ENCODE results near the gene KIAA0930.
A peak's percentile ranks its signal among the peaks of the same experiment; 100 is the strongest.
"Not testable (repeated sequence)": the region's sequence is repeated elsewhere in the genome, so short reads cannot be mapped to it uniquely, and the experiment has no call there.

The KIAA0930 gene

GRCh38 chr22:45196926-45197605, 43.6 kb downstream of the KIAA0930 start:
- TF ChIP-seq, protein P1, sequence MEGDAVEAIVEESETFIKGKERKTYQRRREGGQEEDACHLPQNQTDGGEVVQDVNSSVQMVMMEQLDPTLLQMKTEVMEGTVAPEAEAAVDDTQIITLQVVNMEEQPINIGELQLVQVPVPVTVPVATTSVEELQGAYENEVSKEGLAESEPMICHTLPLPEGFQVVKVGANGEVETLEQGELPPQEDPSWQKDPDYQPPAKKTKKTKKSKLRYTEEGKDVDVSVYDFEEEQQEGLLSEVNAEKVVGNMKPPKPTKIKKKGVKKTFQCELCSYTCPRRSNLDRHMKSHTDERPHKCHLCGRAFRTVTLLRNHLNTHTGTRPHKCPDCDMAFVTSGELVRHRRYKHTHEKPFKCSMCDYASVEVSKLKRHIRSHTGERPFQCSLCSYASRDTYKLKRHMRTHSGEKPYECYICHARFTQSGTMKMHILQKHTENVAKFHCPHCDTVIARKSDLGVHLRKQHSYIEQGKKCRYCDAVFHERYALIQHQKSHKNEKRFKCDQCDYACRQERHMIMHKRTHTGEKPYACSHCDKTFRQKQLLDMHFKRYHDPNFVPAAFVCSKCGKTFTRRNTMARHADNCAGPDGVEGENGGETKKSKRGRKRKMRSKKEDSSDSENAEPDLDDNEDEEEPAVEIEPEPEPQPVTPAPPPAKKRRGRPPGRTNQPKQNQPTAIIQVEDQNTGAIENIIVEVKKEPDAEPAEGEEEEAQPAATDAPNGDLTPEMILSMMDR (IDR thresholded peaks at IDR 0.05; ENCODE audit: extremely low read depth, missing control alignments), result no peak
- peak; percentile 14 for DNase-seq (ENCODE audit: low spot score)

DNA sequence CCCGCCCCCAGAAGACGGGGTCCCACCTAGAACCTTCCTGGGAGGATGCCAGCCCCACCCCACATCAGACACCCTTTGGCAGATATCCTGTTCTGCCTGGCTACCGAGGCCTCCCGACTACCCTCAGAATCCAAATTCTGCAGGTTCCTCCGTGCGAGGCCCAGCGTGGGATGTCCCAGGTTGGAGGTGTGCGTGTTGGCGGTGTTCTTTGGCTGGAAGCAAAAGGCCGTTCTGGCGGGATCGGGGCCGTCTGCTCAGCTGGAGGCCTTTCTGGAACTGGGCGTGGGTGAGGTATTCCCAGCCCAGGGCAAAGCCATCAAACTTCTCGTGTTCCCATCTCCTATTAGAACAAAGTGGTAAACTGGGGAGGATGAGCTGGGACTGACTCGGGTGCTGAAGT, 44.4 kb downstream of the KIAA0930 start:
- TF ChIP-seq, protein P1 (IDR thresholded peaks at IDR 0.05; ENCODE audit: extremely low read depth, missing control alignments), result no peak
- DNase-seq (ENCODE audit: low spot score), result no peak

DNA sequence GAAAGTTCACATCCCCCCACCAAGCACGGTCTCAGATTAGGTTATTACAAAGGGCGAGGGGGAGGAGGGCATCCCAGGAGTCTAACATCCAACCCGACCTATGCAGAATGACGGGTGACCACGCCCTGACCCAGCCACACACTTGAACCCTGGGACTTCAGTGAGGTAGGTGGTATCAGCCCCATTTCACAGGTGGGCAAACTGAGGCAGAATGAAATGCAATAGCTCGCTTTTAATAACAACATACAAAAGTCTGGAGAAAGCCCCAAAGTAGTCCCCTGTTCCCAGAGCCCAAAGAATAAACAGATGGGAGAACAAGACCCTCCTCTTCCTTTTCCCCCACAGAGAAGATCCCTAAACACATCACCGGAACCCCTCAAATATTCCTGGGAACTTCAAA, 45.1 kb downstream of the KIAA0930 start:
- DNase-seq (ENCODE audit: low spot score), result no peak
- TF ChIP-seq, protein P1 (IDR thresholded peaks at IDR 0.05; ENCODE audit: extremely low read depth, missing control alignments), result no peak

GRCh38 chr22:45194686-45195085, 46.0 kb downstream of the KIAA0930 start:
- TF ChIP-seq, protein P1 (IDR thresholded peaks at IDR 0.05; ENCODE audit: extremely low read depth, missing control alignments), result no peak
- peak; percentile 16 for DNase-seq (ENCODE audit: low spot score)

DNA sequence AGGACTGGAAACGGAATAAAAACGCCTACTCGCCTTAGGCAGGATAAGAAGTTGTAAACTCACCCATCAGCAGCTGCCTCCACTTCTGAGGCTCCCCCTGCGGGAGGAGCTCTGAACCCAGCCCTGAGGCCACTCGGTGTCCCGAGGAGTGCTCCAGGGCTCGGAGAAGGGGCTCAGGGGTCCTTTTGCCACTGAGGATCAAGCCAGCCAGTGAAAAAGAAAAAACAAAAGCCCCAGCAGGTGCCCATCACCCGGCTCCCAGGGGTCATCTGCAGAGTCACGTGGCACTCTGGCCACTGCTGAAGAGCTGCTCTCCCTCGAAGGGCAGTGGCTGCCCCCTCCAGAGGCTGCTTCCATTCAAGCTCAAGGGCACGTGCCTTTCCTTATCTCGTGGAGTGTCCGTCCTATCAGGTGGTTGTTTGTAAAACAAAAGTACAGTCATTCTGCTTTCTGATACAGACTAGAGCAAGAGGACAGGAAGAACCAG, 48.0 kb downstream of the KIAA0930 start:
- peak; percentile 13 for DNase-seq (ENCODE audit: low spot score)
- TF ChIP-seq, protein P1 (IDR thresholded peaks at IDR 0.05; ENCODE audit: extremely low read depth, missing control alignments), result no peak

DNA sequence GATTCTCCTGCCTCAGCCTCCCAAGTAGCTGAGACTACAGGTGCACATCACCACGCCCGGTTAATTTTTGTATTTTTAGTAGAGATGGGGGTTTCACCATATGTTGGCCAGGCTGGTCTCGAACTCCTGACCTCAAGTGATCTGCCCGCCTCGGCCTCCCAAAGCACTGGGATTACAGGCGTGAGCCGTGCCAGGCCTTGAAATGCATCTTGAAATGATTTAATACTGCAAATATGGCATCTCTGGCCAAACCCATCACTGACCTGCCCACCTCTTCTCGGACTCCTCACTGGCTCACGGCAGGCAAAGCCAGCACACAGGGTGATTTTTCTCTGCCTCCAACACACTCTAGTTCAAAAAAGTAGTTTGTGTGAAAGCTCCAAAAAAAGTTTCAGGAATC, 48.9 kb downstream of the KIAA0930 start:
- DNase-seq (ENCODE audit: low spot score), result not testable (repeated sequence)

DNA sequence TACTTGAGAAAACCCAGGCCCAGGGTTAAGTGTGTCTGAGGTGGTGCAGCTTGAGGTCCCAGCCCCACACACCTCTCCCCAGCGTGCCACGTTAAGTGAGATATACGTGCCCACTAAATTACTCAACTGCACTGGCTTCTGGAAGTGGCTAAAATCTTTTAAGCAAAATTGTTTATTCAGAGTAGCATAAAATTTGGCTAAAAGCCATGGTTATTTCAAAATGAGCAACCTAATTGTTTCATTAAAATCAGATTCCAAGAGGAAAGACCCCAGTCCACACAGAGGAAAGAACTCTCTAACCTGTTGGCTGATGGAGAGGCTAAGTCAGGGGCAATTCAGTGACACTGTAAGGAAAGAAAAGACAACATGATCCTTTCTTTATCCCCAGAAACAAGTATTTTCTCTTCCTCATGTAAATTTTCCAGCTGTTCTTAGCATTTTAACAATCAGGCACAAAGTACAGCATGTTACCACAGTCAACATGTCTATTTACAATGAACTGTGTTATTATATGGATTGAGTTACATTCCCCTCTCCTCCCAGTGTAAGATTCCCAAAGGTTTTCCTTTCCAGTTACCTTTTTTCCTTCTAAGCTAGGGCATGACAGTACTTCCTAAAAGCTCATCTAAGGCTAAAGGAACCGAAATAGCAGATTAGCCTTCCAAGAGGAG, 50.4 kb downstream of the KIAA0930 start:
- TF ChIP-seq, protein P1 (IDR thresholded peaks at IDR 0.05; ENCODE audit: extremely low read depth, missing control alignments), result no peak
- DNase-seq (ENCODE audit: low spot score), result no peak
